PC-9 (cell line): ENCODE data around the gene PIWIL4. TPM values are rescaled to one million over a fixed set of nuclear protein-coding genes. Genes with fewer than 3 reads are reported as not detected.

ENCODE experiments used
- BruUV-seq: library from RNA; stranded (reverse); fragments of 400-500 nt; replicated peaks from 2 replicates; lab custom pipeline; 2021; lab: Mats Ljungman, UMichigan
- CTCF ChIA-PET: fragments of 300-600 bp; sonication (Branson Sonifier 250); formaldehyde crosslinking; loops from one replicate; lab custom pipeline; 2022; ENCODE audit warnings: antibody characterized with exemption; lab: Charles Lee
- POLR2A ChIA-PET: fragments of 300-600 bp; sonication (Branson Sonifier 250); formaldehyde crosslinking; loops from one replicate; lab custom pipeline; 2022; ENCODE audit warnings: antibody characterized with exemption; ENCODE audit not compliant: unreplicated experiment; lab: Charles Lee
- DNase-seq, 2 experiments: peaks; one replicate each; pipeline versions ENCODE4 v3.0.0 to v3.0.0-alpha.2; 2015 to 2022; ENCODE audit warnings: mixed read lengths in 1 of 2
- H2AFZ ChIP-seq: fragments of 200-600 bp; sonication (generic); 2 replicates; pipeline ENCODE4 v1.8.1; 2017; ENCODE audit warnings: antibody characterized with exemption
- H3F3A ChIP-seq: fragments of 200-600 bp; sonication (generic); 2 replicates; pipeline ENCODE4 v1.8.1; 2017; ENCODE audit warnings: antibody characterized with exemption, mild to moderate bottlenecking, low read depth; ENCODE audit not compliant: insufficient read depth
- H3K27ac ChIP-seq: fragments of 200-600 bp; sonication (generic); 2 replicates; pipeline ENCODE4 v1.6.1; 2016; ENCODE audit warnings: mixed run types
- H3K27me3 ChIP-seq: fragments of 200-600 bp; sonication (generic); 2 replicates; pipeline ENCODE4 v1.6.1; 2016; ENCODE audit warnings: low read depth, mixed run types; ENCODE audit not compliant: insufficient read depth
- H3K36me3 ChIP-seq: fragments of 200-600 bp; sonication (generic); 2 replicates; pipeline ENCODE4 v1.6.1; 2016; ENCODE audit warnings: low read depth, mixed run types
- H3K4me1 ChIP-seq: fragments of 200-600 bp; sonication (generic); replicated peaks from 2 replicates; pipeline ENCODE4 v1.6.1; 2016; ENCODE audit warnings: mixed run types; ENCODE audit not compliant: insufficient read depth
- H3K4me2 ChIP-seq: fragments of 200-600 bp; sonication (generic); 2 replicates; pipeline ENCODE4 v1.6.1; 2017; ENCODE audit warnings: mixed run types
- H3K4me3 ChIP-seq: fragments of 200-600 bp; sonication (generic); 2 replicates; pipeline ENCODE4 v1.6.1; 2016; ENCODE audit warnings: mixed run types
- H3K79me2 ChIP-seq: fragments of 200-600 bp; sonication (generic); 2 replicates; pipeline ENCODE4 v1.6.1; 2017; ENCODE audit warnings: low read depth, mixed run types
- H3K9me2 ChIP-seq: fragments of 200-600 bp; sonication (generic); 2 replicates; pipeline ENCODE4 v1.8.1; 2017; ENCODE audit warnings: mild to moderate bottlenecking; ENCODE audit not compliant: insufficient read depth
- H3K9me3 ChIP-seq: fragments of 200-600 bp; sonication (generic); 2 replicates; pipeline ENCODE4 v1.8.1; 2016; ENCODE audit warnings: low read depth; ENCODE audit not compliant: insufficient read depth
- H4K20me1 ChIP-seq: fragments of 200-600 bp; sonication (generic); 2 replicates; pipeline ENCODE4 v1.8.1; 2017; ENCODE audit not compliant: insufficient read depth
- EZH2 ChIP-seq: fragments of 200-600 bp; sonication (generic); IDR thresholded peaks from 2 replicates; pipeline ENCODE4 v1.8.0; 2017; ENCODE audit warnings: antibody characterized with exemption, low read depth
- intact Hi-C: fragments of 100-400 bp; cut with micrococcal nuclease; formaldehyde crosslinking; loops from one replicate; pipeline ENCODE4 v1.10.0; 2022; ENCODE audit not compliant: unreplicated experiment
- total RNA-seq: library from RNA; stranded (reverse); gene quantifications from 2 replicates; pipeline ENCODE4 v1.2.3, GENCODE V29; 2021
- TF ChIP-seq, protein P1 (sequence below): fragments of 200-600 bp; sonication (generic); conservative IDR thresholded peaks from 2 replicates; pipeline ENCODE4 v1.6.1; 2017; ENCODE audit warnings: mixed run types, antibody characterized with exemption, mild to moderate bottlenecking, moderate library complexity

The PIWIL4 gene
- total RNA-seq, 1 experiment from 2014 or later = 0.26 TPM

GRCh38 chr11:94655956-94656355 is 88.8 kb downstream of the PIWIL4 start:
- H3K4me3 ChIP-seq = no peak overlapping the region
- intact Hi-C loops = no loop called here
- peaks cover 14% of the 10 kb centered on the region for H3K9me3 ChIP-seq
- no peaks in the 10 kb centered on the region for H3K36me3 ChIP-seq
- ChIA-PET CTCF (no interaction called here), POLR2A (interaction anchor here (0.6 kb wide), 1 partner anchor 82 kb away, joined by 5 read pairs; no protein-coding TSS in a partner anchor)
- H2AFZ ChIP-seq = no peak overlapping the region
- no peak for DNase-seq
- H3K9me2 ChIP-seq = no peaks in the 10 kb centered on the region
- no peaks in the 10 kb centered on the region for H3K27me3 ChIP-seq
- no peaks in the 10 kb centered on the region for H4K20me1 ChIP-seq
- no peak overlapping the region for H3K4me2 ChIP-seq
- H3F3A ChIP-seq = no peaks in the 10 kb centered on the region
- TF ChIP-seq, protein P1, sequence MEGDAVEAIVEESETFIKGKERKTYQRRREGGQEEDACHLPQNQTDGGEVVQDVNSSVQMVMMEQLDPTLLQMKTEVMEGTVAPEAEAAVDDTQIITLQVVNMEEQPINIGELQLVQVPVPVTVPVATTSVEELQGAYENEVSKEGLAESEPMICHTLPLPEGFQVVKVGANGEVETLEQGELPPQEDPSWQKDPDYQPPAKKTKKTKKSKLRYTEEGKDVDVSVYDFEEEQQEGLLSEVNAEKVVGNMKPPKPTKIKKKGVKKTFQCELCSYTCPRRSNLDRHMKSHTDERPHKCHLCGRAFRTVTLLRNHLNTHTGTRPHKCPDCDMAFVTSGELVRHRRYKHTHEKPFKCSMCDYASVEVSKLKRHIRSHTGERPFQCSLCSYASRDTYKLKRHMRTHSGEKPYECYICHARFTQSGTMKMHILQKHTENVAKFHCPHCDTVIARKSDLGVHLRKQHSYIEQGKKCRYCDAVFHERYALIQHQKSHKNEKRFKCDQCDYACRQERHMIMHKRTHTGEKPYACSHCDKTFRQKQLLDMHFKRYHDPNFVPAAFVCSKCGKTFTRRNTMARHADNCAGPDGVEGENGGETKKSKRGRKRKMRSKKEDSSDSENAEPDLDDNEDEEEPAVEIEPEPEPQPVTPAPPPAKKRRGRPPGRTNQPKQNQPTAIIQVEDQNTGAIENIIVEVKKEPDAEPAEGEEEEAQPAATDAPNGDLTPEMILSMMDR = no peak
- no peaks in the 10 kb centered on the region for H3K4me1 ChIP-seq
- BruUV-seq = no TSS peak
- no peak overlapping the region for H3K27ac ChIP-seq
- no peaks in the 10 kb centered on the region for H3K79me2 ChIP-seq

DNA sequence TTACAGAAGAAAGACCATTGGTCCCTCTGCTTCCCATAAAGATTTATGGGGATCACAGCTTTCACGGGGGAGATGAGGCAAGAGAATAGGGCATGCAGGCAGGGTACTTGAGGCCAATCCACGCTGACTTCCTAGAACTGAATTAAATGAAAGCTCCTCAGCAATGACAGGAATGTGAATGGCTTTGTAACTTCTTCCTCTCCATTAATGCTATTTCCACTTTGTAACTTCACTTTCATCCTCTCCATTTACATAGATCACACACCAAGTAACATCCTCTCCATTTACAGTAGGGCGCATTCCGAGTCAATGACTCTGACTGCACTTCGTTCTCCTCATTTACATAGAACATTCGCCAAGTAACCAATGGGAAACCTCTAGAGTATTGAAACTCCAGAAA is 89.8 kb downstream of the PIWIL4 start:
- intact Hi-C loops = no loop called here
- no TSS peak for BruUV-seq
- Histone ChIP-seq H4K20me1 (no peaks in the 10 kb centered on the region), H2AFZ (no peak overlapping the region), H3K4me1 (peaks cover 5% of the 10 kb centered on the region), H3K4me3 (no peak overlapping the region), H3K4me2 (no peak overlapping the region), H3K9me2 (no peaks in the 10 kb centered on the region), H3K27me3 (no peaks in the 10 kb centered on the region), H3K9me3 (peaks cover 17% of the 10 kb centered on the region), H3K79me2 (no peaks in the 10 kb centered on the region), H3K36me3 (no peaks in the 10 kb centered on the region), H3F3A (0 out of 2 replicates have a peak, but pooled peaks cover 2% of the 10 kb centered on the region), H3K27ac (no peak overlapping the region)
- no peak for DNase-seq
- ChIA-PET CTCF (no interaction called here), POLR2A (no interaction called here)
- no peak for TF ChIP-seq EZH2
- TF ChIP-seq, protein P1 = no peak

GRCh38 chr11:94657629-94658028 is 90.5 kb downstream of the PIWIL4 start:
- no peak overlapping the region for H3K27ac ChIP-seq
- DNase-seq = no peak
- peaks cover 17% of the 10 kb centered on the region for H3K9me3 ChIP-seq
- no peak overlapping the region for H3K4me3 ChIP-seq
- no peak overlapping the region for H3K4me2 ChIP-seq
- H2AFZ ChIP-seq = no peak overlapping the region
- no peaks in the 10 kb centered on the region for H3K27me3 ChIP-seq
- POLR2A ChIA-PET = interaction anchor here (0.5 kb wide), 1 partner anchor 1121 kb away, joined by 6 read pairs; no protein-coding TSS in a partner anchor
- no peaks in the 10 kb centered on the region for H3K36me3 ChIP-seq
- peaks cover 9% of the 10 kb centered on the region for H3F3A ChIP-seq
- peaks cover 11% of the 10 kb centered on the region for H3K4me1 ChIP-seq
- BruUV-seq = no TSS peak
- no peaks in the 10 kb centered on the region for H3K79me2 ChIP-seq
- CTCF ChIA-PET = no interaction called here
- TF ChIP-seq EZH2 = no peak
- TF ChIP-seq, protein P1 = no peak
- intact Hi-C loops = no loop called here
- H3K9me2 ChIP-seq = no peaks in the 10 kb centered on the region
- H4K20me1 ChIP-seq = no peaks in the 10 kb centered on the region
